Hematopoietic multipotent progenitor cell treated with erythropoietin and hydrocortisone succinate and interleukin-3 and kit ligand, for 8 days (in vitro differentiated cells): ENCODE measurements around the gene ZNF79.

ENCODE experiments used
- DNase-seq: peaks from one replicate; pipeline ENCODE4 v3.0.0-alpha.2; 2015

ZNF79 gene

DNA sequence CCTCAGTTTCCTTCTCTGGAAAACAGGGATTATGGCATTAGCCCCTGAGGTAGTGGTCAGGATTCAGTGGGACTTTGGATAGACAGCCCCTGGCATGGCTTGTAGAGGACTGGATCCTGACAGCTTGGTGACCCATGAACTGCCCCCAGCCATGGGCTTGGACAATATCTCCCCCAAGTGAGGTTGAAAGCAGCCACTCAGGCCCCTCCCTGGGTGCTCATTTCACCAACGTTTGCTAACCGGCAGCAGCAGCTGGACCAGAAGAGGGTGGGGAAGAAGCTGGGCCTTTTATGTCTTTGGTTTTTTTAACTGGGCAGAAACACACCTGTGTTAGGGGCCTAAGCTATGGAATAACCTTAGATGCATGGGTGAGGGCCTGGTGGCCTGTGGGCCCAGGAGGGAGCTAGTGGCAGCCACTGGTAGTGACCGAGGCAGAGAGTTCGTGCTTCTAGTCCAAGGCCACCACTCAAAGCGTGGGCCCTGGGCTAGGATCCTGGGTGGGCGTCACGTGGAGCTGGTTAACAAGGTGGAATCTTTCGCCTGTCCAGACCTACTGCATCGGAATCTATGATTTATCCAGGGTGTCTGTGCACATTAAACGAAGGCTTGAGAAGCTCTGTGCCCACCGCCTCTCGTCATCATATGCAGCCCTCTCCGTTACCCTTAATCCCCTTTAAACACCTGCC, 25.3 kb upstream of the ZNF79 start:
- no peak for DNase-seq

DNA sequence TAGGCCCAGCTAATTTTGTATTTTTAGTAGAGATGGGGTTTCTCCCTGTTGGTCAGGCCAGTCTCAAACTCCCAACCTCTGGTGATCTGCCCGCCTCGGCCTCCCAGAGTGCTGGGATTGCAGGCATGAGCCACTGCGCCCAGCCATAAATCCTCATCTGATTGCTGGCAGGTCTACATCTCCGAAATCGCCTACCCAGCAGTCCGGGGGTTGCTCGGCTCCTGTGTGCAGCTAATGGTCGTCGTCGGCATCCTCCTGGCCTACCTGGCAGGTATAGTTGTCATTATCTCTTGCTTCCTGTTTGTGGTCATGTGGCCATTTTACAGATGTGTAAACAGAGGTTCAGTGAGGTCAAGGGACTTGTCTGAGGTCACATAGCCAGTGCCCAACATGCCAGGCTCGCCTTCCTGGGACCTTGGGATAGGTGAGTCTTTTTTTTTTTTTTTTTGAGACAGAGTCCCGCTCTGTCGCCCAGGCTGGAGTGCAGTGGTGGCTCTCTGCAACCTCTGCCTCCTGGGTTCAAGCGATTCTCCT, 24.4 kb upstream of the ZNF79 start:
- DNase-seq: no peak

DNA sequence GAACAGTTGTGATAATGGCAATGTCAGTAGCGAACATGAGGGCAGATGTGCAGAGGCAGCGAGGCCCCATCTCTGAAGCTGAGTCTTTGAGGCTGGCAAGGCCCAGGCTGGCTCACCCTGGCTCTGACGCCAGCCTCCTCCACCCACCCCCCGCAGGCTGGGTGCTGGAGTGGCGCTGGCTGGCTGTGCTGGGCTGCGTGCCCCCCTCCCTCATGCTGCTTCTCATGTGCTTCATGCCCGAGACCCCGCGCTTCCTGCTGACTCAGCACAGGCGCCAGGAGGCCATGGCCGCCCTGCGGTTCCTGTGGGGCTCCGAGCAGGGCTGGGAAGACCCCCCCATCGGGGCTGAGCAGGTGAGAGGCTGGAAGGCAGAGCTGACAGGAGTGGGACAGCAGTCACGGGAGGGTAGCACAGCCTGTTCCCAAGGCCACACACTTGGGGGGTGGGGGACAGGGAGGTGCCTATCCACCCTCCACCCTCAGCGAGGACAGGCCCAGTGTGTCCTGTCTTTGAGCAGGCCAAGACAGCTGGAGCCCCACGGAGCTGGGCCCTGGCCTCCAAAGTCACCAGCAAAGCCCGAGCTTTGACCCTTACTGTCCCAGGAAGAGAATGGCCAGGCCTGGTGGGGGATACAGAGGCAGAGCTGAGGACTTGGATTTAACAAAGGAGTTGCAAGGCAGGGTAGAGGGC, 21.6 kb upstream of the ZNF79 start:
- no peak for DNase-seq

DNA sequence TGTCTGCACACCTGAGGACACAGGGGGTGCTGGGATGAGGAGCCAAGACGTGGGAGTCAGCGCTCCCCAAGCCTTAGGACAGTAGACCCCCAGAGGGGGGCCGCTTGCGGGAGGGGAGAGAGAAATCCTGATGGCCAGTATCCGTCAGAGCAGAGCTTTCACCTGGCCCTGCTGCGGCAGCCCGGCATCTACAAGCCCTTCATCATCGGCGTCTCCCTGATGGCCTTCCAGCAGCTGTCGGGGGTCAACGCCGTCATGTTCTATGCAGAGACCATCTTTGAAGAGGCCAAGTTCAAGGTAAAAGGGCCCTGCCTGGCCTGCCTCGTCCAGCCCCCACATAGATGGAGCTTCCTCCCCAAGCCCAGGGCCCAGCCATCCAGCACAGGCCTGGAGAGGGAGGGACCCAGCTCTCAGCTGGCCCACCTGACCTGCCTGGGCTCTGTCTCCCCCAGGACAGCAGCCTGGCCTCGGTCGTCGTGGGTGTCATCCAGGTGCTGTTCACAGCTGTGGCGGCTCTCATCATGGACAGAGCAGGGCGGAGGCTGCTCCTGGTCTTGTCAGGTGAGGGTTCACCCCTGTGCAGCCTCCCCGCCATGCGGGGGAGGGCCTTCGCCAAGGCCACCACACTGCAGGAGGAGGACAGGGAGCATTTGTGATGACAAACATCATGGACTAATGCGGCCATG, 20.5 kb upstream of the ZNF79 start:
- DNase-seq: no peak

GRCh38 chr9:127404631-127405030, 19.6 kb upstream of the ZNF79 start:
- DNase-seq: no peak

GRCh38 chr9:127405344-127406125, 18.6 kb upstream of the ZNF79 start:
- no peak for DNase-seq

DNA sequence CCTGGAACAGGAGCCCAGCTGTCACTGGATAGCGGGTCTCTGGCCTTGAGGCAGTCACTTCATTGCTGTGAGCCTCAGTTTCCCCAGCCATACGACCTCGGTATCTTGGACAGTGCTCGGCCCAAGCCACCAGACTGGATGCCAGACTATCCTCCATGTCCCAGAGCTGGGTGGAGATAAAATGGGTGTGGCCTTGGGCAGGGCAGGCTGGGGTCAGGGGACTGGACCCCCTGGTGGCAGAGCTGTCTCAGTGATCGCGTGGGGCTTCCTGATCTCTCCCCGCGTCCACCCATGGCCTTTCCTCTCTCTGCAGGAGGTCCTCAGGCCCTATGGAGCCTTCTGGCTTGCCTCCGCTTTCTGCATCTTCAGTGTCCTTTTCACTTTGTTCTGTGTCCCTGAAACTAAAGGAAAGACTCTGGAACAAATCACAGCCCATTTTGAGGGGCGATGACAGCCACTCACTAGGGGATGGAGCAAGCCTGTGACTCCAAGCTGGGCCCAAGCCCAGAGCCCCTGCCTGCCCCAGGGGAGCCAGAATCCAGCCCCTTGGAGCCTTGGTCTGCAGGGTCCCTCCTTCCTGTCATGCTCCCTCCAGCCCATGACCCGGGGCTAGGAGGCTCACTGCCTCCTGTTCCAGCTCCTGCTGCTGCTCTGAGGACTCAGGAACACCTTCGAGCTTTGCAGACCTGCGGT, 17.2 kb upstream of the ZNF79 start:
- DNase-seq: no peak

DNA sequence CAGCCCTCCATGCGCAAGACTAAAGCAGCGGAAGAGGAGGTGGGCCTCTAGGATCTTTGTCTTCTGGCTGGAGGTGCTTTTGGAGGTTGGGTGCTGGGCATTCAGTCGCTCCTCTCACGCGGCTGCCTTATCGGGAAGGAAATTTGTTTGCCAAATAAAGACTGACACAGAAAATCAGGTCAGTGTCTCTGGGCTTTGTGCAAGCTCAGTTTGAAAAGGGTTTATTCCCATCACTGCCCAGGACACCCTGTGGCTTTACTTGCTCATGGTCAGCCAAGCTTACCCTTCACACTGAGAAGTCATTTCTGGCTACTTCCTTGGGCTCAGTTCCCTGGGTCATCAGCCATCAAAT, 16.7 kb upstream of the ZNF79 start:
- DNase-seq: no peak

DNA sequence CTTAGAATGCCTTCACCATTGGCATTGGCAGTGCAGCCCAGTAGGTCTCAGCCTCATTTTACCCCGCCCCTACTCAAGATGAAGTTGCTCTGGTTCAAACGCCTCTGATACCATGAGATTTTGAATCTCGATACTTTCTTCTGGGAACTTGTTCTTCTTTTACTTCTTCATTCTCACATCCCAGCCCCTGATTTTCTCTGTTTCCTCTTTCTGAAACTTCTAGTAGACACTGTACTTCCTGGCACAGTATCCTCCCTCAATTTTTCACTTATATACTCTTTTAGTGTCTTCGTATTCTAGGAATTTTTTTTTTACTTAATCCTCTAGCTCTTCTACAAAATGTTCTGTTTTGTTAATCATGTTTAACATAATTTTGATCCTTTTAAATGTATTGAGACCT, 13.1 kb upstream of the ZNF79 start:
- DNase-seq: no peak

DNA sequence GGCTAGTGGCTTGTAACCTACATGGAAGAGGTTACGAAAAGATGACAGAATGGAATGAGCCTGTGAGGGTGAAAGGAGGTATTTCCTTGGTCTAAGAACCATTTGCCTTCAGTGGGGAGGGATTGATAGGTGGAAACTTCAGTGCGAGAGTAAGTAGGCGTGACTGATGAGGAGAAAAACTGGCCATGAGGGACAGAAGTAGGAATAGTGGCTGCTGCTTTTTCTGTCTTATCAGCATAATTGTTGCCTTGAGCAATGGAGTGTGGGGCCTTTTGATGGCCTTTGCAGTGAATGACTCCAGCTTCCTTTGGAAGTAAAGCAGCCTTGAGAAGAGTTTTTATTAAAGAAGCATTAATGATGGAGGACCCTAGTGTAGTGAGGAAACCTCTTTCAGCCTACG, 9.0 kb upstream of the ZNF79 start:
- no peak for DNase-seq

DNA sequence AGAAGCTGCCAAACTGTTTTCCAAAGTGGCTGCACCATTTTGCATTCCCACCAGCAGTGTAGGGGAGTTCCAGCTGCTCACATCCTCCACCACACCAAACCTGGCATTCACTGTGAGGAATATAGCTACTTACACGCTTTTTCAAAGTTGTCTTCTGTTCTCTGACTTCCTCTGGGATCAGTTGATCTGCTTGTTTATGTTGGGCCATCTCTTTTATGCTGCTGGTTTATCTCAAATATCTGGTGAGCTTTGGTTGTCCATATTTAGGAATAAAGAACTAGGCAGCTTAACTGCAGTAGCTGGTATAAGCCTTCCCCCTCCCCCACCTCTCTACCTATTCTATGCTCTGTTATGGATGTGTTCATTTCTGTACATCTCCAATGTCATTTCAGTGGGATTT, 8.5 kb upstream of the ZNF79 start:
- no peak for DNase-seq

DNA sequence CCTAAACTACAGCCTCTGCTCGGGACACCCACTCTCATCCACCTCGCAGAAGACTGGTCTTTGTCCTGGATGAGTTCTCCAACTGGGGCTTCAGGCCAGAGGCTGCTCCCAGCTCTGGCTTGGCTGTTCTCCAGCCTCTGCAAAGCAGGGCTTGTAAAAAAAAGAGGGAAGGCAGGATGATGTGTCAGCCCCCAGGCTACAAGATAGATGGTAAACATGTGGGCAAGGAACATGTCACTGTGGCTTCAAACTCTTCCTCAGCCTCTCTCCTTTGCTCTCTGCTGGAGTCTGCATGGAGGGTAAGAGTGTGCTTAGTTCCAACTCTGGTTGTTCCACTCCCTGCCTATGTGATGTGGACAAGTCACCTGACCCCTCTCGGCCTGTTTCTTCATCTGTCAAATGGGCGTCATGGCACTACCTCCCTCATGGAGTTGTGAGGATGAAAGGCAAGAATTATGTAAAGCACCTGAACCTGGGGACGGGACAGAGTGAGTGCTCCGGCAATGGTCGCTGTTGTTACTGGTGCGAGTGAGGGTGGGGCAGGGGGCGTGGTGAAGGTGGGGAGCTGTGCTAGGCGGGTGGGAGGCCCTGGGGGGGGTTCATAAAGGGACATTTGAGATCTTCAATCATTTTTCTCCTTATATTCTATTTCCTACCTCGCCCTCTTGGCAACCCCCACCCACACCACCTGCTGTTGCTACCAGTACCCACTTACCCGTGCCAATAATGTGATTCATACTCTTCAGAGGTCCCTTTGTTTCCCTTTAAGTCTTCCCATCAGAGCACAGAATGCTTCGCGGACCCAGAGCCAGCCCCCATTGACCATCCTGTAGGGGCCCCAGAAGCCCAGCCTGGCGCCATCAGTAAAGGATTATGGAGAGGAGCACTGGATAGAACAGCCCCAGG, 6.8 kb upstream of the ZNF79 start:
- DNase-seq: no peak

DNA sequence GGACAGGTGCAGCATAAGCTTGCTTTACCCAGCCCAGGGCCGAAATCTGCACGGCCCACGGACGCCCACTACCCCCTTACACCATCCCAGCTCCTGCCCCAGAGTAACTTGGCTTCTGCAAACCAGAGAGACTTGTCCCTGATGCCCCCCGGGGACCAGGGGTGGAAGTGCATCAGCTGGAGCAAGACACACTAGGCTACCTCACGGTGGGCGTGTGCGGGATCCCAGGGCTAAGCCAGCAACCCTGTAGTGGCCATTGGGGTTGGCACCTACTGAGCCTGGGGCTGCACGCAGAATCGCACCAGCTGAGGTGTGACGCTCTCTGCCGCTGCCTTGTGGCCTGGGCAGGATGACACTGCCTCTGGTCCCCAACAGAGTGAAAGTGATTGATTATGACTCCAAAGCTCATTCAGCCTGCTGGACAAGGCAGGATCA, 6.1 kb upstream of the ZNF79 start:
- DNase-seq: peak; percentile 64

- DNase-seq: no peak
Observed at GRCh38 chr9:127419348-127419747, 4.8 kb upstream of the ZNF79 start.

- no peak for DNase-seq
Observed at GRCh38 chr9:127421057-127421456, 3.1 kb upstream of the ZNF79 start.

GRCh38 chr9:127422133-127422782, 1.9 kb upstream of the ZNF79 start:
- peak; percentile 66 for DNase-seq

DNA sequence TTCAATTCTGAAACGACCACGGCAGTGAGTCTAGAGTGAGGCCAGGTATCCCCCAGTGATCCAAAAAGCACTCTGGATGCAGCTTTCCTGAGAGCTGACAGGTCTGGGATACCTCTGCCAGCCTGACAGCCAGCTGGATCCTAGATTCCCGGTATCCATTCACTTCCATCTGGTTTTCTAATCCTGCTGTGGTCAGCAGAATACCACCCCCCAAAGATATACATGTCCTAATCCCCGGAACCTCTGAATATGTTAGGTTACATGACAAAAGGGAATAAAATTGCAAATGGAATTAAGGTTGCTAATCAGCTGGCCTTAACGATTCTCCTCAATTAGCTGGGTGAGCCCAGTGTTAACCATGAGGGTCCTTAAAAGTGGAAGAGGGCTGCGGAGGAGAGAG, 1.4 kb upstream of the ZNF79 start:
- no peak for DNase-seq

GRCh38 chr9:127423476-127423933, 677 bp upstream of the ZNF79 start:
- no peak for DNase-seq

DNA sequence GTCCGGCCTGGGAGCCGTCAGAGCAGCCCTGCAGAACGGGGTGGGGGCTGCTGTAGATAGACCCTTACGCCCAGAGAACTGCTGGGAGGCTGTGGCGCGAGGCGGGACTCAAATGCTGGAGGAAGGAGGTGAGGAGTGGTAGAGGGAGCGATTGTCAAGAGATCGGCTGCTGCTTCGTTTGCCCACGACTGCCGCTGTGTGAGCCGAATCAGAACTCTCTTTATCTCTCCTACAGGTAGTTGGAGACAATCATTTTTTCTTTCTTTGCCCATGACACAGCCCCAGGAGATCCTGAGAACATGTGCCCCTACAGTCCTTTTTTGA, 456 bp downstream of the ZNF79 start:
- peak; percentile 38 for DNase-seq

DNA sequence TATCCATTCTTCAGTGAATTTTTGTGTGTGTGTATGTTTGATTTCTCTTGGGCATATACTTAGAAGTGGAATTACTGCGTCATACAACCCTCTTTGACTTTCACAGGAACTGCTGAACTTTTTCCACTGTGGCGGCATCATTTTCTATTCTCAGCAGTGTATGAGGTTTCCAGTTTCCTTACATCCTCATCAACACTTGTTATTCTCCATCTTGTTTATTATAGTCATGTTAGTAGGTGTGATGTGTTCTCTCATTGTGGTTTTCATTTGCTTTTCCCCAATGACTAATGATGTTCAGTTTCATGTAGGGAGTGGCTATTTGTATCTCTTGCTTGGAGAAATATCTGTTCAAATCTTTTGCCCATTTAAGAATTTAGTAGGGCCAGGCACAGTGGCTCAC, 2.6 kb downstream of the ZNF79 start:
- DNase-seq: no peak

- peak; percentile 27 for DNase-seq
Observed at GRCh38 chr9:127428348-127428747, 4.2 kb downstream of the ZNF79 start.
